NCI-H2107 treated with DMSO at 0.1 percent for 48 hours (cell line): ENCODE measurements around the gene GPR21.

Experiments used
- DNase-seq: peaks from one replicate; lab custom pipeline; 2025; ENCODE audit not compliant: unreplicated experiment; lab: John Stamatoyannopoulos, UW

Gene GPR21

DNA sequence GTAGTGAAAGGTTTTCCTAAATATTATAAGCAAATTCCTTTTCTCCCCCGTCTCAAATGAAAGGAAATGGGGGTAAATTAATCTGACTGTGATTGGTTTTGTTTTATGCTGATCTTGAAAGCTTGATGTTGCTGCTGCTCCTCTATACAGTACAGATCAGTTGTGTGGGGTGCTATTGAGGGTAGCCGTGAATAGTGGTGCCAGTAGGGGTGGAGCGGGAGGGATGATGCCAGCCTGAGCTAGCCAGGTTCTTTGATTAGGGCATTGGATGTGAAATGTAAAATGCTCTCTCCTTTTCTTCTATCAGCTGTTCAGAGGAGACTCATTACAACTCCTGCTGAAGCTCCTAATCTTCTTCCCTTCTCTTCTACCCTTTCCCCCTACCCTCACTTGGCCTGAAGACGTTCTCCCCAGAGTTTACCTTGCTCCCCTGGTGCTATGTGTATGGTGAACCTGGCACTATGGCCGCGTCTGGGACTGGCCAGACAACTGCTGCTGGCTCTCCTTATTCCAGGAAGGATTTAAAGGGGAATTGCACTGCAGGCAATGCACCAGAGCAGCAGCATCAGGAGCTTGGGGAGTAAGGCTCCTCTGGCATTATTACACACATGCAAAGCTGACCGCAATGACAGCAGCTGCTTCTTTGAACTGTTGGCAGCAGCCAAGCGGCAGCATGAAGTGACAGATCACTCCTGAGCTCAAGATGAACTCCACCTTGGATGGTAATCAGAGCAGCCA is 566 bp downstream of the GPR21 start:
- DNase-seq, result no peak

DNA sequence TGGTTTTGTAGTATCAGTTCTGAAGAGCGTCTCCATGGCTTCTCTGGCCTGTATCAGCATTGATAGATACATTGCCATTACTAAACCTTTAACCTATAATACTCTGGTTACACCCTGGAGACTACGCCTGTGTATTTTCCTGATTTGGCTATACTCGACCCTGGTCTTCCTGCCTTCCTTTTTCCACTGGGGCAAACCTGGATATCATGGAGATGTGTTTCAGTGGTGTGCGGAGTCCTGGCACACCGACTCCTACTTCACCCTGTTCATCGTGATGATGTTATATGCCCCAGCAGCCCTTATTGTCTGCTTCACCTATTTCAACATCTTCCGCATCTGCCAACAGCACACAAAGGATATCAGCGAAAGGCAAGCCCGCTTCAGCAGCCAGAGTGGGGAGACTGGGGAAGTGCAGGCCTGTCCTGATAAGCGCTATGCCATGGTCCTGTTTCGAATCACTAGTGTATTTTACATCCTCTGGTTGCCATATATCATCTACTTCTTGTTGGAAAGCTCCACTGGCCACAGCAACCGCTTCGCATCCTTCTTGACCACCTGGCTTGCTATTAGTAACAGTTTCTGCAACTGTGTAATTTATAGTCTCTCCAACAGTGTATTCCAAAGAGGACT is 1.5 kb downstream of the GPR21 start:
- no peak for DNase-seq

DNA sequence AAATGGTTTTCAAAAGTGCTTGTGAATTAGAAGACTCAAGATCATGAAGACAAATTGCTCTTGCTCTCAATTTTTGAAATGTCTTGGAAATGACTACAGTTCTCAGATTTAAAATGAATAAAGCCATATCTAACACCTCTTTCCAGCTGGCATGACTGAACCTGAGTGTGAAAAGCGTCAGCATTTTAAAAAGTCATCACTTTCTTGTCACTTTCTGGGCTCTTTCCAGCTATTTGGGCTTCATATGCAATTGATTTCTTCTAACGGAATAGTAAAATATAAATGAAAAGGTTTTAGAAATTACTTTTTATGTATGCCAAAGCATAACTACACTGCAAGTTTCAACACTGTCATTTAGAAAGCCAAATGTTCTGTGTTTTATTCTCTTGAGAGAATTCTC is 2.3 kb downstream of the GPR21 start:
- no peak for DNase-seq

DNA sequence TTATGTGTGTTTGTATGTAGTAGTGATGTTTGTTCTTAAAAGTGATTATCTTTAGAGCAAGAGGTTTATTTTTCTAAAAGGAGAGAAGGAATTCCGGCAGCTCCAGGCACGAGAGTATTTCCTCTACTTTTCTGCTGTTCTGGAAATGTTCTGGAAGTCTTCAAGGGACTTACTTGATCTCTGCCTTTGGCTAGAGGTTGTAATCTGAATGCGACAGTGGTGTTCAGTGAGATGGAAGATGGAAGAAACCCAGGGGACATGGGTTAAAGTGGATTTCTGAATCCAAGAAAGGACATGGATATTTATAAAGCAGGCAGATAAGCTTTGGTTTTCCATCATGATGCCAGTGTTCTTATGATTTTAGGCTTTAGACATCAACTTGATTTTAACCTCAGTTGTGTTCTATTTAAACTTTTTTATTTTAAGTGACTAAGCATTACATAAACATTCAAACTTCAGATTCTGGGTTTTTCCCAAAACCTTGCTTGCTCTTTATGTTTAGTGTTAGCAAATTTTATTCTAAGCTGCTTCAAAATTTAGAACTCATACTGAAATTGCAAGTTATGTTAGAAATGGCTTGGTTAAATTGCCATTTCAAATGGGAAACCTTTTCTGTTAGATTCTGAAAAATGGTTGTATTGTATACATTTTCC is 3.6 kb downstream of the GPR21 start:
- no peak for DNase-seq

DNA sequence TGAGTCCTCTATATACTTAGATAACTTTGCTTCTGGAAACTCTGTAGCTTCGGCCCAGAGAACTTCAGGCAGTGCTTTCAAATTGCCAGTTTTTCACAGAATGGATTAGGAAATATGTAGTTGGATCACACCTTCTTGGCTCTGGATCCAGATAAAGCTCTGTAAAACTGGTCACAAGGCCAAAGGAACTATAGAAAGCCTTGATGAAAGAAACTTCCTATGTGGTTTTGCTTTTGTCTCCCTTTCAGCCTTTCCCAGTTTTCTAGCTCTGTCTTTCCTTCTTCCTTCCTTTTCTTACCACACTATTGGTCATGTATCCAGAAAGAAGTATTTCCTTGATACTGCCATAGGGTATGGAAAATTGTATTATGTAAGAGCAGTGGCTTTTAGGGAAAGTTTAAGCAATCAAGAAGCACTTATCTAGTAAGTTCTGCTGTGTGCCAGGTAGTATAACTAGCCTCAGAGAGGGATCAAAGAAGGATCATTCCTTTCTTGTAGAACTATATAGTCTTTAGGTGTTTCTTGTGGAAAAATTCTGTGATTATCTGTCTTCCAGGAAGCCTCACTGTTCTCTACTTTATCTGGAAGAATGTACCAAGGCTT is 6.3 kb downstream of the GPR21 start:
- no peak for DNase-seq

DNA sequence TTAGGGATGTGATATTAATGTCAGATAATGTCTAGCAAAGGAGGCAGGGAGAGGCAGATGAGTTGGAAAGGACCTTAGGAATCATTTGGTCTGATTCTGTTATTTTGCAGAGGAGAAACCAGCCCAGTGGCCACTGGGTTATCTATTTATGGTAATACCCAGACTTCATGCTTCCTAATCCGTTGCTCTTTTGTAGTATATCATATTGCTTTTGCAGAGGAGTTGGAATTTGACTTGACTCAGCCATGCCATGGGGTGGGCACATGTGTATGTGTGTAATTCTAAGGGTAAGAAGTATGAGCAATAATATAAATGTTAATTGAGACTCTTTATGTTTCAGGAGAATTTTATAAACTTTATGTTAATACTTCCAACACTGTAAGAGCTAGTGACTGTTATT is 7.3 kb downstream of the GPR21 start:
- DNase-seq, result no peak

DNA sequence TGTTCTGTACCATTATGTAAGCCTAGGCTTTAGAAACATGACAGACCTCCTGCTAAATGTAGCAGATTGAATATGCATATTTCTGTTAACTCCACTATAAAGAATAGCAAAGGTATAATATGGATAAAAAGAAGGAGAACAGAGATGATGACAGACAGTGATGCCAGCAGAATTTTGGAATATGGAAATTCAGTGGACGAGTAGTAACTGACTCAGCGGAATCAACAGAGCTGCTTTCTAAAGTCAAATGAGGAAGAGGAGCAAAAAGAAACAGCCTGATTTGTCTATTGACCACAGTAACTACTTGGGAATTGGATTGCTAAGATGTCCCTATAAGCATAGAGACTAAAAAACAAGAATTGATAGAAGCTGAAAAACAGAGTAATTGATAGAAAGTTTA is 8.0 kb downstream of the GPR21 start:
- no peak for DNase-seq

DNA sequence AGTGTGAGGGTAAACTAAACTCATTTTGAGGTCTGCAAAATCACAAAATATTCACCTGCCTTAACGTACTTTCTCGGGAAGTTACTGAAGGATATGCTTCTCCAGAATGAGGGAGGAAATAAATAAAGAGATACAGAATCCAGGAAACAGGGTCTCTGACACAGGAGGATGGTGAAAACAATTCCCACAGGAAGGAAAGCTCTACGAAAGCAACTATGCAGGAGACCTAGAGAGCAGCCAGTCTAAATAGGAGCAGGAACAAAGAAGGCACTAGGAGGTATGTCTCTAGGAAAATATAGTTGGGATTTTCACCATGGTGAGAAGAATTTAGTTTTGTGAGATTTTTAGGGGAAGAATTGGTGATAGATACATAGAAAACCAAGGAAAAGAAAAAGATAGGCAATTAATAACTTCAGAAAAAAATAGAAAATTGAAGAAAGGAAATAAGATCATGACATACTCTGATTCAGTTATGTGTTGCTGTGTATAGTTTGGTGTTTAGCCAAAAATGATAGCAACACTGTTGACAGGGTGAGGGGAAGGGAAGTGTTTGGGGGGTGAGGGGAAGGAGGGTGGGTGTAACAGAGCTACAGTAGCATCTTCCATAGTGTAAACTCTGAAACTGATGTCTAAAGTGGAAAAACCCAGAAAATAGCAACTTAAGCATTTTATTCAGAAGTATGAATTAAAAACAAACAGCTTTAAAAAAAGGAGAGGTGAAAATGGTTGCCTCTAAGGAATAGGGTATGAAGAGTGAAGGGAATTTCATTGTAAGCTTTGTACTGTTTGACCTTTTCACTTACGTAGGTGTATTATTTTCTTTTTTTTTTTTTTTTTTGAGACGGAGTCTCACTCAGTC is 9.8 kb downstream of the GPR21 start:
- no peak for DNase-seq

DNA sequence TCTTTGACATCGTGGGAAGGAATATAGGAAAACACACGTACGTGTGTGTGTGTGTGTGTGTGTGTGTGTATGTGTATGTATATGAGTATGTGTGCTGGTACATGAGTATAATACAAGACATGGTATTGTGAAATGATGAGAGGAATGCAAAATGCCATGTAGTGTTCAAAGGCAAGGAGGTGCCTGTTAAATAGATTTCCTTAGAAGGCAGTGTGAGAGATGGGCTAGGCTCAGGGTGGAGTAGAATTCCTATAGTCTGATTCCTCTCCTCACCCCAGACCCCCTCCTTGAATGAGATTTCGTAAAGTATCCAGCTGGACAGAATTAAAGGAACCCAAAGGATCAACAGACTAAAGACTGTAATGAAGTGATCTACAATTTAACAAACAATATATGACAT is 11.1 kb downstream of the GPR21 start:
- DNase-seq, result no peak

DNA sequence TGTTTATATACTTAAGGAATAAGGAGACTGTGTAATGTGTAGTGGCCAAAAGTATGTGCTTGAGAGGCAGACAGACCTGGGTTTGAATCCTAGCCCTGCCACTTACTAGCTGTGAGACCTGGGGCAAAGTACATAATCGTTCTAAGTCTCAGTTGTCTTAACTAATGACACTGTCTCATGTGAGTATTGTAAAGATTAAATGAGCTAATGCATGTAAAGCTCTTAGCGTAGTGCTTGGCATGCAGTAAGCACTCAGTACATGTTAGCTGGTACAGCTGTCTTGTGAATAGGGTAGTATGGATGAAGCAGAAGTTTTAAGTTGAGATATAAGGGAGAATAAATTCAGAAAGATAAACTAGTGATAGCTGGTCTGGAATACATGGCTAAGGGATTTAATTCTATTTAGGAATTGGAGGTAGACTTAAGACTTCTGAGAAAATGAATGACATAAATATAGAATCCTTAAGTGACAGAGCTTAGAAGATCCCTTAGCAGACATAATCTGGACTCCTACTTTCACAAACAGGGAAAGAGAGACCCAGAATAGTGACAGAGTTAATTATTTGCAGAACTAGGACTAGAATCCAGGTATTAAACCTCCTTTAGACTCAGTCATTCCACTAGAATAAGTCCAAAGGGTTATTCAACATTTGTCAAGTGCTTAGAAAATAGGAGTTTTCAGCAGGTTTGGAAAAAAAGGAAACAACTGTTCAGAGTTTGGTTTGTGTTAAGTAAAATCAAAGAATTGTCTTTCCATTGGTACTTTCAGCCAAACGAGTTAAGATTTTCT is 13.1 kb downstream of the GPR21 start:
- DNase-seq, result no peak

DNA sequence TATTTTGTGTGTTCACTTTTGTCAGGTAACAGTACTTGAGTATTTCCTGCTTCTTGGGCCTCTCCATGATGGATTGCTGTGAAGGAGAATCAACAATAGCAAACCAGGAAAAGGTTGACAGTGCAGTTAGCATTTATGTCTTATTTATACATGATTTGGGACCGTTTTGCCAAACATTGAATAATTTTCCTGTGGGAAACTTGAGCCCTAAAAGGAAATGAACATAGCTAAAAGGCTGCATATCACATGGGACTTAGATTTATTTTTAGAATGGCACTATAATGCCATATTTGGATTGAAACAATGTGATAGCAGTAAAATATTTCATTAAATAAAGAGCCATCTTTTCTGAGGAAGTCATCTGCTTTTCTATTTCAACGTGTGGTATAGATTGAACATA is 15.3 kb downstream of the GPR21 start:
- DNase-seq, result no peak

DNA sequence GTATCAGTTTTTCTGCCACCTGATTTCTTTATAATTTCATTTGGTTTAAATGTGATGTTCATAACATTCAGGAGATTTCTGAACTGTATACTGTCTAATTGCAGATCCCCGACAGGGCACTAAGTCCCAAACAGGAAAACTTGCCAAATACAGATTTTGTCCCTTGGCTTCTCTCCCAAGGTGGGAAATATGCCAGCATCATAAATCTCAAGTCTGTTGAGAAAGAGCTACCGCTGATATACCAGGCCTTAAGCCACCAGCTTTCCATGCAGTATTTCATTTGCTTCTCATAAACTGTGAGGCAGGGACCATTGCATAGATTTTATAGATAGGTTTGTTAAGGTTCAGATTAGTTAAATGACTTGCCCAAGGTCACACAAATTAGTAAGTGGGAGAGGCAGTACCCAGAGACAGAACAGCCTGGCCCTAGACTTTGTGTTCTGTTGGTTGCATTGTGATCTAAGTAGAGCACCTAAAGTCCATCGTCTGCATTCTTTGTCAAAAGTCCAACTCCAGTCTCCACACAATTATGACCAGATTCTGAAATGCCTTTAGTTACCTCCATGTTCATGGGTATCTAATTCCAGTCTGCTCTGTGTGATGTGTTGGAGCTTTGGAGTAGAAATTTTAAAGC is 16.2 kb downstream of the GPR21 start:
- no peak for DNase-seq

DNA sequence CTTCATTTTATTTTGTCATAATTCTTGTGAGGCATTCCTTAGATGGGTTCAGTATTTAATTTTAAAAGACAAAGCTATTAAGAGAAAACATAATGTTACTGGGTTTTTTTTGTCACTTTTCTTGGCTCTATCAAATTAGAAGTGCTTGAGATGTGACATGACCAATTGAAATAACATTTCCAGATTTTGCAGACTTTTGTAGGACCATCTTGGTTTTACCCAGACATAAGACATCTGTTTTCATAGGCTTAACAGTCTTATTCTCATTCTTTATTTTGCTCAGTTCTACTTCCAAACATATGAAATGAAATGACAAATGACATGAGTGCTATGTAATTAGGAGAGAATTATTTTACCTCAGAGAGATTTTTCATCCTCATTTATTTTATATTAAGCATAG is 19.6 kb downstream of the GPR21 start:
- no peak for DNase-seq

DNA sequence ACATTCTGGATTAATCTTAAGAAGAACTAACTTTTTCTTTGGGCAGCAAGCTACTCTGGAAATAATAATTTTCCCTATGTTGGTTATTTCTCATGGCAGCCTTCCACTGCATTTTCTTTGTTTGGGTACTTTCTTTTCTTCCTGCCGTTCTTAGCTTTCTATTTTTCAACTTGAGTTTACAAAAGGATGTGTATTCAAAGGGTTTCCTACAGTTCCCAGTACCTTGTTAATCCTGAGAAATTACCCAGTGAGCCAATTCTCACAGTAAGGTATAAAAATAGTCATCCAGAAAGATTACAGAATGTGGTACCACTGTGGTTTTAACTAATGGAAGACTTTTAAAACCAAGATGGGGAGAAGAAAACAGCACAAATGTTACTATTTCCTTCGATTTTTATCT is 20.2 kb downstream of the GPR21 start:
- no peak for DNase-seq

DNA sequence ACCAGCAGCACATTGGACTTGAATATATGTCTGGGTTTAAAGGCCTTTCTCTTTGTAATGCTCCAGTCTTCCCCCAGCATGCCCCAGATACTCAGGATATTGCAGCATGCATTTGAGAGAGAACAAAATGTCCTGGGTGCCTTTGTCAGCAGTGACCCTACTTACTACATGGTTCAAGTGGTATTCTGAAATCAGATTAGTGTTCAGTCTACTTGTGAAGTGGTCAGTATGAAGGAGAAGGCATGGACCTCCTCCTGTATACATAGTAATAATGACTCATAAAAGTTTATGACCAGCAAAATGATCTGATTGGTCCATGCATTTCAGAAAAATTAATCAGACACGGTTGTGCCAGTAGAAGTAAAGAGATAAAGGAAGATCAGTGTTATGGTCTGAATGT is 25.4 kb downstream of the GPR21 start:
- DNase-seq, result no peak

DNA sequence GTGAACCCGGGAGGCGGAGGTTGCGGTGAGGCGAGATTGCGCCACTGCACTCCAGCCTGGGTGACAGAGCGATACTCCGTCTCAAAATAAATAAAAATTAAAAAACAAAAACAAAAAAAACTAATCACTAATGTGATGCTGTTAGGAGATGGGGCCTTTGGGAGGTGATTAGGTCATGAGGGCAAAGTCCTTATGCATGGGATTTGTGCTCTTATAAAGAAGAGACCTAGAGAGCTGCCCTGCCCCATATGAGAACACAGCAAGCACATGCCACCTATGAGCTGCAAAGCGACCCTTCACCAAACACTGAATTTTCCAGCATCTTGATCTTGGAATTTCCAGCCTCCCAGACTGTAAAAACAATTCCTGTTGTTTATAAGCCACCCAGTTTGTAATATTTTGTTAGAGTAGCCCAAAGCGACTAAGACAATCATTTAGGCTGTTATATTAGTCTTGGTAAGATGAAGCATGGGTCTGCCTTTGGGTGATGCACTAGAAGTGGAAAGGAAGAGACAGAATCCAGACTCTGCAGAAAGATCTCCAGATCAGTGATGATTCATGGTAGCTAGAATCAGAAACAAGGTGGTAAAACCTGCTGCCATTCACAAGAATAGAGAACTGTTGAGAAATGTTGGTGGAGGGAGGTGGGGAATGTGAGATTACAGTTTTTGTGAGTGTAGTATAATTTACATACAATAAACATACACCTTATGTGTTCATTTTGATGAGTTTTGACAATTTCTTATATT is 26.2 kb downstream of the GPR21 start:
- DNase-seq, result no peak

DNA sequence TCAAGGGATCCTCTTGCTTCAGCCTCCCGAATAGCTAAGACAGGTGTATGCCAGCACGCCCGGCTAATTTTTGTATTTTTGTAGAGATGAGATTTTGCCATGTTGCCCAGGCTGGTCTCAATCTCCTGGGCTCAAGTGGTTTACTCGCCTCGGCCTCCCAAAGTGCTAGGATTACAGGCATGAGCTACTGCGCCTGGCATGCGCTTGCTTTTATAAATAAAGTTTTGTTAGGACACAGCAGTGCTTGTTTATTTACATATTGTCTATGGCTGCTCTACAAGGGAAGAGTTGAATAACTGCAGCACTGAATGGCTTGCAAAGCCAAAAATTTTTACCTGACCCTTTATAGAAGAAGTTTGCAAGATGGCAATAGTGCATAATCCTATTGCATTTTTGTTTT is 27.7 kb downstream of the GPR21 start:
- no peak for DNase-seq

DNA sequence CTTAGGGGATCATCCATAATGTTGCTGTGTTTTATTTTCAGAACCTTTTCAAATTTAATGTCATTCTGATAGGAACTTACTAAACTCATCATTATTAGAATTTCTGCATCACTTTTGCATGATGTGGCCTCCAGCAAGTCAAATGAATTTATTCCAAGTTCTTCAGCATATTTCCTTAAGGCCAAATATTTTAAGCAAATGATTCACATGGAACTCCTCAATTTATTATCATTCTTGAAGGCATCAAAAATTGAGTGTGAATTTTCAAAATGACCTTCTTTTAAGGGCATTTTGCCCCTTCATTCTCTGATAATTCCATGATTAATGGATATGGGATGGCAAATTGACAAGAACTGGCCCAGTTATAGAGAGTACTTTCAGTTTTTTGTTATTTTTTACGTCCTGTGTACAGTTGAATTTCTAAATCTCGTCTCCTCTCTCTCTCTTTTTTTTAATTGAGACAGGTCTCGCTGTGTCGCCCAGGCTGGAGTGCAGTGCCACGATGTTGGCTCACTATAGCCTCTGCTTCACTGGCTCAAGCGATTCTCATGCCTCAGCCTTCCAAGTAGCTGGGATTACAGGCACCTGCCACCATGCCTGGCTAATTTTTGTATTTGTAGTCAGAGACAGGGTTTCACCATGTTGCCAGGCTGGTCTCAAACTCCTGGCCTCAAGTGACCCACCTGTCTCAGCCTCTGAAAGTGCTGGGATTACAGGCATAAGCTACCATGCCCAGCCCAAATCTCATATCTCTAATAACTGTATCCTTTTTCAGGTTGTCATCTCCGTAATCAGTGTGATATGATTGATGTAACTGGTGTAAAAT is 29.1 kb downstream of the GPR21 start:
- DNase-seq, result no peak
